Uterus (tissue), 4 donors: ENCODE measurements around the gene RARA. TPM values are rescaled to one million over a fixed set of nuclear protein-coding genes. Genes with fewer than 3 reads are reported as not detected.

ENCODE experiments used
- DNase-seq, 2 donors: peaks; one replicate each; pipeline ENCODE4 v3.0.0-alpha.2; 2019 to 2020
- H3K27ac ChIP-seq, 2 donors: fragments of 200-600 bp; sonication (generic); 1 replicate in 1 of 2; 2 replicates in 1 of 2; pipeline ENCODE4 v1.5.1; 2016 to 2018
- H3K27me3 ChIP-seq, 2 donors: fragments of 200-600 bp; sonication (generic); one replicate each; pipeline ENCODE4 v1.5.1; 2018 to 2019; ENCODE audit warnings: control low read depth in 1 of 2
- H3K36me3 ChIP-seq, 2 donors: fragments of 200-600 bp; sonication (generic); one replicate each; pipeline ENCODE4 v1.5.1; 2019; ENCODE audit warnings: control low read depth in 1 of 2
- H3K4me1 ChIP-seq, 2 donors: fragments of 200-600 bp; sonication (generic); one replicate each; pipeline ENCODE4 v1.5.1; 2018 to 2019; ENCODE audit warnings: control low read depth in 1 of 2
- H3K4me3 ChIP-seq, 2 donors: fragments of 200-600 bp; sonication (generic); 1 replicate in 1 of 2; 2 replicates in 1 of 2; pipeline ENCODE4 v1.5.1; 2018 to 2019; ENCODE audit warnings: mild to moderate bottlenecking in 1 of 2
- H3K9me3 ChIP-seq, 2 donors: fragments of 200-600 bp; sonication (generic); one replicate each; pipeline ENCODE4 v1.5.1; 2019; ENCODE audit warnings: control low read depth in 1 of 2
- CTCF ChIP-seq, 4 experiments: fragments of 200-600 bp in 2 of 4; fragments of 450-650 bp in 2 of 4; sonication (generic) in 2 of 4; IDR thresholded peaks; one replicate each; pipeline ENCODE4 v1.5.1; 2016 to 2019; ENCODE audit warnings: antibody characterized with exemption in 4 of 4, mild to moderate bottlenecking in 2 of 4, moderate library complexity in 1 of 4
- POLR2A ChIP-seq, 2 donors: fragments of 450-650 bp; IDR thresholded peaks; one replicate each; pipeline ENCODE4 v1.6.1; 2016; ENCODE audit warnings: antibody characterized with exemption in 2 of 2, mild to moderate bottlenecking in 1 of 2, moderate library complexity in 1 of 2
- intact Hi-C: fragments of 100-400 bp; cut with DNase I; formaldehyde crosslinking; loops from one replicate; pipeline ENCODE4 v1.15.1; 2023; ENCODE audit warnings: low total_unique reads
- total RNA-seq, 4 donors: library from RNA; depleted of rRNA in 3 of 4; stranded (reverse); fragments of >200 nt in 3 of 4; gene quantifications; one replicate each; pipeline versions ENCODE4 v1.1.0 to v1.2.4, GENCODE V29; 2014 to 2023
- donor health status: DM: yes; HTN: yes; CAD: no.

The RARA gene
- total RNA-seq, 4 donors from 2014 or later: 18.9 to 80.5 (median 46.3) TPM

GRCh38 chr17:40290629-40291280, 18.2 kb upstream of the RARA start:
- Histone ChIP-seq H3K4me3 (no peak overlapping the region), H3K9me3 (no peaks in the 10 kb centered on the region), H3K4me1 (no peaks in the 10 kb centered on the region), H3K27ac (no peak overlapping the region), H3K27me3 (no peaks in the 10 kb centered on the region), H3K36me3 (no peaks in the 10 kb centered on the region)
- intact Hi-C loops: no loop called here
- peak in 1 of 2 donors; percentile 58 for DNase-seq
- TF ChIP-seq CTCF (IDR thresholded peaks at IDR 0.05) (peak; percentile 41 to 73 (median 61)), POLR2A (IDR thresholded peaks at IDR 0.05) (no peak)

DNA sequence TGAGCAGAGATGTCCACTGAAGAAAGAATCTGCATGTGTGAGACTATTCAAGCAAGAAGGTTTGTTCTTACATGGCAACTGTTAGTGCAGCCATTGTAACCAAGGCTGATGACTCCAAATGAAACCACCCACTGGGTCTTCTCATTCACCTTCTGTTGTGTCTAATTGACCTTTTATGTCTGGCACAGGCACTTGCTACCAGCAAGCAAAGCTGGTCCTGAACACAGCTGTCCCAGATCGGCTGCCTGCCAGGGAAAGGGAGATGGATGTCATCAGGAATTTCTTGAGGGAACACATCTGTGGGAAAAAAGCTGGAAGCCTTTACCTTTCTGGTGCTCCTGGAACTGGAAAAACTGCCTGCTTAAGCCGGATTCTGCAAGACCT, 17.7 kb upstream of the RARA start:
- Histone ChIP-seq H3K4me1 (no peaks in the 10 kb centered on the region), H3K36me3 (no peaks in the 10 kb centered on the region), H3K4me3 (no peak overlapping the region), H3K27ac (no peak overlapping the region), H3K27me3 (no peaks in the 10 kb centered on the region), H3K9me3 (no peaks in the 10 kb centered on the region)
- TF ChIP-seq POLR2A (IDR thresholded peaks at IDR 0.05) (no peak), CTCF (IDR thresholded peaks at IDR 0.05) (no peak)
- no peak for DNase-seq
- intact Hi-C loops: no loop called here

DNA sequence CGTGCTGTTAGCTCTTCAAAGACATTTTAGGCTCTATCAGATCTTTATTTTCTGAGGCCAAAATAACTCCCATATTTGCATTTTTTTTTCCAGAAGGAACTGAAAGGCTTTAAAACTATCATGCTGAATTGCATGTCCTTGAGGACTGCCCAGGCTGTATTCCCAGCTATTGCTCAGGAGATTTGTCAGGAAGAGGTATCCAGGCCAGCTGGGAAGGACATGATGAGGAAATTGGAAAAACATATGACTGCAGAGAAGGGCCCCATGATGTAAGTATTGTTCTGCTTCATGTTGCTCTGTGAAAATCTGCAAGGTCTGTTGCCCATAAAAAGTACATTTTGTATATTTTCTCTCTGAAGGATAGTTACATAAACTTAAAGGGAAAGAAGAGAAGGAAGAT, 15.6 kb upstream of the RARA start:
- no peak for DNase-seq
- Histone ChIP-seq H3K27ac (peak overlapping the region in 1 of 2 donors; percentile 53), H3K9me3 (no peaks in the 10 kb centered on the region), H3K36me3 (no peaks in the 10 kb centered on the region), H3K4me3 (no peak overlapping the region), H3K27me3 (no peaks in the 10 kb centered on the region), H3K4me1 (no peaks in the 10 kb centered on the region)
- intact Hi-C loops: no loop called here
- no peak for TF ChIP-seq POLR2A (IDR thresholded peaks at IDR 0.05)
- no peak for TF ChIP-seq CTCF (IDR thresholded peaks at IDR 0.05)

- intact Hi-C loops: no loop called here
- H3K27ac ChIP-seq: no peak overlapping the region
- TF ChIP-seq POLR2A (IDR thresholded peaks at IDR 0.05): no peak
- TF ChIP-seq CTCF (IDR thresholded peaks at IDR 0.05): no peak
Observed at GRCh38 chr17:40295488-40296436, 13.2 kb upstream of the RARA start.

DNA sequence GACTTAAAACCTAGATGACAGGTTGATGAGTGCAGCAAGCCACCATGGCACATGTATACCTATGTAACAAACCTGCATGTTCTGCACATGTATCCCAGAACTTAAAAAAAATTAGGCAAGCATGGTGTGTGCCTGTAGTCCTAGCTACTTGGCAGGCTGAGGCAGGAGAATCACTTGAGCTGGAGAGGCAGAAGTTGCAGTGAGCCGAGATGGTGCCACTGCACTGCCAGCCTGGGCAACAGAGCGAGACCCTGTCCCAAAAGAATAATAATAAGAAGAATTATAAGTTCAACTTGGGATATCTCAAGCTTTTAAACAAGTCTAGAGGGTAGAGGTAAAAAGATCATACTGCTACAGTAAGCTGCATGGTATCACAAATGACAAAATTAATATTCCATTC, 11.5 kb upstream of the RARA start:
- TF ChIP-seq CTCF (IDR thresholded peaks at IDR 0.05) (no peak), POLR2A (IDR thresholded peaks at IDR 0.05) (no peak)
- Histone ChIP-seq H3K36me3 (no peaks in the 10 kb centered on the region), H3K9me3 (no peaks in the 10 kb centered on the region), H3K27ac (no peak overlapping the region), H3K4me3 (no peak overlapping the region), H3K4me1 (no peaks in the 10 kb centered on the region), H3K27me3 (no peaks in the 10 kb centered on the region)
- no peak for DNase-seq
- intact Hi-C loops: no loop called here

More at GRCh38 chr17:40295488-40296436, 13.2 kb upstream of the RARA start:
- H3K4me1 ChIP-seq: no peaks in the 10 kb centered on the region
- no peaks in the 10 kb centered on the region for H3K9me3 ChIP-seq
- H3K4me3 ChIP-seq: no peak overlapping the region
- no peaks in the 10 kb centered on the region for H3K27me3 ChIP-seq
- DNase-seq: no peak
- H3K36me3 ChIP-seq: no peaks in the 10 kb centered on the region
